Neuronal stem cell (in vitro differentiated cells): ENCODE measurements around the gene TANC2.

Experiments used
- DNase-seq: peaks from one replicate; pipeline ENCODE4 v3.0.0-alpha.2; 2013; ENCODE audit warnings: low spot score
- H2AFZ ChIP-seq: one replicate; pipeline ENCODE4 v1.6.1; 2013; ENCODE audit warnings: mild to moderate bottlenecking, low read length, inconsistent platforms
- H2AK5ac ChIP-seq: 2 replicates; pipeline ENCODE4 v1.6.1; 2013; ENCODE audit warnings: low read depth, mild to moderate bottlenecking, inconsistent platforms, low read length, moderate library complexity, mixed read lengths
- H2BK120ac ChIP-seq: 2 replicates; pipeline ENCODE4 v1.6.1; 2013; ENCODE audit warnings: low read depth, mild to moderate bottlenecking, inconsistent platforms, low read length, moderate library complexity, mixed read lengths
- H2BK12ac ChIP-seq: one replicate; pipeline ENCODE4 v1.6.1; 2013; ENCODE audit warnings: low read length, inconsistent platforms
- H2BK15ac ChIP-seq: 2 replicates; pipeline ENCODE4 v1.6.1; 2013; ENCODE audit warnings: mild to moderate bottlenecking, low read length, inconsistent platforms, mixed read lengths
- H2BK5ac ChIP-seq: one replicate; pipeline ENCODE4 v1.6.1; 2013; ENCODE audit warnings: inconsistent platforms, mild to moderate bottlenecking, low read length, moderate library complexity
- H3K14ac ChIP-seq: one replicate; pipeline ENCODE4 v1.6.1; 2013; ENCODE audit warnings: low read length, inconsistent platforms
- H3K18ac ChIP-seq: 2 replicates; pipeline ENCODE4 v1.6.1; 2013; ENCODE audit warnings: low read length, inconsistent platforms
- H3K23ac ChIP-seq: 2 replicates; pipeline ENCODE4 v1.6.1; 2013; ENCODE audit warnings: low read depth, mild to moderate bottlenecking, mixed read lengths, low read length, inconsistent platforms; ENCODE audit not compliant: poor library complexity
- H3K27ac ChIP-seq: replicated peaks from 3 replicates; pipeline ENCODE4 v1.5.1; 2013; ENCODE audit warnings: low read length, inconsistent platforms
- H3K27me3 ChIP-seq, 3 experiments: 2 replicates each; pipeline ENCODE4 v1.6.1; 2013; ENCODE audit warnings: low read length in 3 of 3, mild to moderate bottlenecking in 2 of 3, inconsistent platforms in 1 of 3, low read depth in 1 of 3, mixed read lengths in 1 of 3, moderate library complexity in 1 of 3; ENCODE audit not compliant: control insufficient read depth in 3 of 3, insufficient read depth in 3 of 3
- H3K36me3 ChIP-seq, 2 donors: replicated peaks in 1 of 2; 2 replicates each; pipeline ENCODE4 v1.6.1; 2013; ENCODE audit warnings: low read length in 2 of 2; ENCODE audit not compliant: control insufficient read depth in 2 of 2, insufficient read depth in 2 of 2
- H3K4ac ChIP-seq: 2 replicates; pipeline ENCODE4 v1.6.1; 2013; ENCODE audit warnings: inconsistent platforms, mild to moderate bottlenecking, low read length, moderate library complexity
- H3K4me1 ChIP-seq, 2 donors: 1 replicate in 1 of 2; 2 replicates in 1 of 2; pipeline ENCODE4 v1.6.1; 2013; ENCODE audit warnings: low read length in 2 of 2, low read depth in 1 of 2; ENCODE audit not compliant: control insufficient read depth in 2 of 2, insufficient read depth in 1 of 2
- H3K4me2 ChIP-seq: one replicate; pipeline ENCODE4 v1.6.1; 2013; ENCODE audit warnings: mild to moderate bottlenecking, low read length, inconsistent platforms; ENCODE audit not compliant: insufficient read depth, poor library complexity, severe bottlenecking
- H3K4me3 ChIP-seq, 2 donors: 2 replicates each; pipeline ENCODE4 v1.5.1; 2013; ENCODE audit warnings: low read length in 2 of 2, mild to moderate bottlenecking in 2 of 2, inconsistent platforms in 1 of 2, moderate library complexity in 1 of 2
- H3K79me1 ChIP-seq: one replicate; pipeline ENCODE4 v1.6.1; 2013; ENCODE audit warnings: low read depth, mild to moderate bottlenecking, inconsistent platforms, low read length, moderate library complexity
- H3K9ac ChIP-seq: one replicate; pipeline ENCODE4 v1.6.1; 2013; ENCODE audit warnings: mild to moderate bottlenecking, low read depth, low read length, inconsistent platforms; ENCODE audit not compliant: poor library complexity
- H3K9me3 ChIP-seq, 2 donors: replicated peaks in 1 of 2; 2 replicates each; pipeline versions ENCODE3 to v1.6.1; 2013; ENCODE audit warnings: low read length in 2 of 2, mild to moderate bottlenecking in 2 of 2, inconsistent platforms in 1 of 2, low read depth in 1 of 2, mixed read lengths in 1 of 2, moderate library complexity in 1 of 2; ENCODE audit not compliant: control insufficient read depth in 2 of 2, insufficient read depth in 1 of 2
- H4K8ac ChIP-seq: one replicate; pipeline ENCODE4 v1.6.1; 2013; ENCODE audit warnings: low read depth, mild to moderate bottlenecking, inconsistent platforms, low read length, moderate library complexity
- H4K91ac ChIP-seq: one replicate; pipeline ENCODE4 v1.6.1; 2013; ENCODE audit warnings: low read length, low read depth, mild to moderate bottlenecking, inconsistent platforms; ENCODE audit not compliant: poor library complexity
- WGBS, 2 donors: extraction: QIAGEN DNeasy Blood & Tissue Kit; methylation state at CpG; one replicate each; pipeline ENCODE4 v1.1.7; 2013; ENCODE audit warnings: missing lambda C conversion rate in 2 of 2, mixed read lengths in 1 of 2; ENCODE audit not compliant: insufficient read length in 2 of 2, insufficient replicate concordance in 1 of 2; ENCODE audit errors: extremely low coverage in 2 of 2; 5-methylcytosine and 5-hydroxymethylcytosine counted together

TANC2 gene

DNA sequence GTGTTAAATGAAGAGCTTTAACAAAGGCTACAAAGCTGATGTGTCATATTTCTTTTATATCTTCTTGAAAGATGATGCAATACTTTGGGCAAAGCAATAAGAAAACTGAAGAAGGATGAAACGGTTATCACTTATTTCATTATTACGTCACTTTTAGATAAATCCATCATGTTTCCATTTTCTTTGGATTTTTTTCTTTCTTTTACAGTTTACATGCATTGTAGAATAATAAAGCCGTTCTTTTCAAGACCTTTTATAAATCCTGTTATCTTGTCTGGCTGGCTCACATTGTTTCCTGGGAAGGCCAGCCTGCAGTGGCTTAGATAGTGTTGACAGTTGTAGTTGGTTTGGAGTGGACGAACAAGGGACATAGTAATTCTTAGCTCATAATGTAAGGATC is 28.9 kb downstream of the TANC2 start:
- Histone ChIP-seq H2BK120ac (no peak overlapping the region), H2BK12ac (no peak overlapping the region), H3K4me1 (no peaks in the 10 kb centered on the region), H3K9ac (no peak overlapping the region), H3K18ac (no peak overlapping the region), H4K8ac (no peak overlapping the region), H3K27ac (no peak overlapping the region), H3K79me1 (no peaks in the 10 kb centered on the region), H3K23ac (no peak overlapping the region), H3K14ac (no peak overlapping the region), H3K4me2 (no peak overlapping the region), H2AK5ac (no peak overlapping the region), H3K4me3 (no peak overlapping the region), H4K91ac (no peak overlapping the region), H2AFZ (no peak overlapping the region), H3K9me3 (no peaks in the 10 kb centered on the region), H2BK5ac (no peak overlapping the region), H3K36me3 (no peaks in the 10 kb centered on the region), H2BK15ac (no peak overlapping the region), H3K4ac (no peak overlapping the region), H3K27me3 (no peaks in the 10 kb centered on the region)
- WGBS, 2 donors, result no CpG with 5 or more reads among the region's 4 CpGs
- no peak for DNase-seq

DNA sequence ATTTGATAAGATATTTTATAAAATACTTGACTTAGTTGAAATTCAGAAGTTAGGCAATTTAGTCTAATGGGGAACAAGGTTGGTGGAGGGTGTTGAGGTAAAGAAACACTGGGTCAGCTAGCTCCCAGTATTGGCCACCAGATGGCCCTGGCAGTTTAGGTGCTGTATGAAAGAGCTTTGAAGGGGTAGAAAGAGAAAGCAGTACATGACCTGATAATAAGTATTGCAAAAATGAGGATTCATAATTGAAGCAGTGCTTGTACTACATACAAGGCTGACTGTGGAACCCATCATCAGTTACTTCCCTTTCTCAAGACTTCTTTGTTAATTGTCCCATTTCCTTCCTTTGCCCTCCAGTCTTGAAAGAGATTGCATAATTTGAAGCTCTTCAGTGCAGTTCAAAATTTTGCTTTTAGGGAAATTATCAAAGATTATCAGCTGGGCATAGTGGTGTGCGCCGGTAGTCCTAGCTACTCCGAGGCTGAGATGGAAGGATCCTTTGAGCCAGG is 29.4 kb downstream of the TANC2 start:
- Histone ChIP-seq H2BK5ac (no peak overlapping the region), H3K27ac (no peak overlapping the region), H3K27me3 (no peaks in the 10 kb centered on the region), H4K91ac (no peak overlapping the region), H3K9ac (no peak overlapping the region), H3K36me3 (no peaks in the 10 kb centered on the region), H3K4me1 (no peaks in the 10 kb centered on the region), H2AFZ (no peak overlapping the region), H3K4me3 (no peak overlapping the region), H3K4me2 (no peak overlapping the region), H2AK5ac (no peak overlapping the region), H2BK12ac (no peak overlapping the region), H3K23ac (no peak overlapping the region), H2BK15ac (no peak overlapping the region), H3K9me3 (no peaks in the 10 kb centered on the region), H4K8ac (no peak overlapping the region), H3K18ac (no peak overlapping the region), H3K14ac (no peak overlapping the region), H3K79me1 (no peaks in the 10 kb centered on the region), H3K4ac (no peak overlapping the region), H2BK120ac (no peak overlapping the region)
- WGBS, 2 donors, result no CpG with 5 or more reads among the region's 3 CpGs
- DNase-seq, result peak; percentile 11

DNA sequence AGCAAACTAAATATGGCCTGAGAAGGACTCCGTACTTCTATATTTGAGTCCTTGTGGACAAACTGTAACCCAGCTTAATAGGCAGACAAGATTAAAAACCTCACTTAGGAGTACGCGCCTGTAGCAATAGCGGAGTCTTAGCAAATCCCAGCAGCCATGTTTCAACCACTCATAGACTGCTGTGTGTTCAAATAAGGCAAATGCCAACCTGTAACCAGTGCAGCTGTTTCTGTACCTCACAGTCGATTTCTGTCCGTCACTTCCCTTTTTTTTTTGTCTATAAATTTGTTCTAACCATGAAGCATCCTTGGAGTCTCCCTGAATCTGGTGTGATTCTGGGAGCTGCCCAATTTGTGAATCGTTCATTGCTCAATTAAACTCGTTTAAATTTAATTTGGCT is 30.2 kb downstream of the TANC2 start:
- Histone ChIP-seq H2BK120ac (no peak overlapping the region), H2BK15ac (no peak overlapping the region), H2AK5ac (no peak overlapping the region), H2AFZ (no peak overlapping the region), H3K14ac (no peak overlapping the region), H4K8ac (no peak overlapping the region), H4K91ac (no peak overlapping the region), H3K4ac (no peak overlapping the region), H3K9ac (no peak overlapping the region), H3K4me2 (no peak overlapping the region), H3K27ac (no peak overlapping the region), H3K79me1 (no peaks in the 10 kb centered on the region), H3K9me3 (no peaks in the 10 kb centered on the region), H3K36me3 (no peaks in the 10 kb centered on the region), H2BK12ac (no peak overlapping the region), H3K4me3 (no peak overlapping the region), H3K18ac (no peak overlapping the region), H3K4me1 (no peaks in the 10 kb centered on the region), H2BK5ac (no peak overlapping the region), H3K23ac (no peak overlapping the region), H3K27me3 (no peaks in the 10 kb centered on the region)
- no peak for DNase-seq
- no CpG with 5 or more reads among the region's 8 CpGs for WGBS, 2 donors

DNA sequence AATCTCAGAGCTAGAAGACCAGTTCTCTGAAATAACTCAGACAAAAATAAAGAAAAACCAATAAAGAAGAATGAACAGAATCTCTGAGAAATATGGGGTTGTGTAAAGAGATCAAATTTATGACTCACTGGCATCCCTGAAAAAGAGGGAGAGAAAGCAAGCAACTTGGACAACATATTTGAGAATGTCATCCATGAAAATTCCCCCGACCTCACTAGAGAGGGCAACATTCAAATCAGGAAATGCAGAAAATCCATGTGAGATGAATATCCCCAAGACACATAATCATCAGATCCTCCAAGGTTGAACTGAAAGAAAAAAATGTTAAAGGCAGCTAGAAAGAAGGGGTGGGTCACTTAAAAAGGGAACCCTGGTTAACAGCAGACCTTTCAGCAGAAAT is 32.1 kb downstream of the TANC2 start:
- no peaks in the 10 kb centered on the region for H3K79me1 ChIP-seq
- H4K91ac ChIP-seq, result no peak overlapping the region
- no peak overlapping the region for H3K4me2 ChIP-seq
- no peak overlapping the region for H3K27ac ChIP-seq
- no peak overlapping the region for H2AFZ ChIP-seq
- H3K9me3 ChIP-seq, result no peaks in the 10 kb centered on the region
- no peak overlapping the region for H2AK5ac ChIP-seq
- H2BK5ac ChIP-seq, result no peak overlapping the region
- H3K4ac ChIP-seq, result no peak overlapping the region
- no peak overlapping the region for H2BK15ac ChIP-seq
- H3K4me1 ChIP-seq, result no peaks in the 10 kb centered on the region
- H3K4me3 ChIP-seq, result no peak overlapping the region
- H3K27me3 ChIP-seq, result no peaks in the 10 kb centered on the region
- no peak for DNase-seq
- no peak overlapping the region for H2BK120ac ChIP-seq
- H2BK12ac ChIP-seq, result no peak overlapping the region
- H3K9ac ChIP-seq, result no peak overlapping the region
- no peak overlapping the region for H4K8ac ChIP-seq
- H3K18ac ChIP-seq, result no peak overlapping the region
- no CpG with 5 or more reads among the region's 1 CpG for WGBS, 2 donors
- no peaks in the 10 kb centered on the region for H3K36me3 ChIP-seq
- no peak overlapping the region for H3K14ac ChIP-seq
- no peak overlapping the region for H3K23ac ChIP-seq
